Occipital lobe (tissue), 2 donors: ENCODE data around the gene SCN8A. TPM values are rescaled to one million over a fixed set of nuclear protein-coding genes. Genes with fewer than 3 reads are reported as not detected.
"Not testable (repeated sequence)": the region's sequence is repeated elsewhere in the genome, so short reads cannot be mapped to it uniquely, and the experiment has no call there.

ENCODE experiments used
- DNase-seq: peaks from one replicate; lab custom pipeline; 2025; lab: John Stamatoyannopoulos, UW
- total RNA-seq: library from RNA; depleted of rRNA; stranded (reverse); fragments of >200 nt; gene quantifications from one replicate; pipeline ENCODE4 v1.2.3, GENCODE V29; 2014

Gene SCN8A
- total RNA-seq, 1 donor from 2014 or later: 51.2 TPM

- no peak for DNase-seq
Measured at GRCh38 chr12:51814311-51815088, 223.5 kb downstream of the SCN8A start.

GRCh38 chr12:51815571-51815970, 224.5 kb downstream of the SCN8A start:
- DNase-seq: no peak

GRCh38 chr12:51817027-51817953, 226.3 kb downstream of the SCN8A start:
- DNase-seq: no peak

GRCh38 chr12:51818086-51818485, 227.1 kb downstream of the SCN8A start:
- no peak for DNase-seq

GRCh38 chr12:51818566-51819300, 227.7 kb downstream of the SCN8A start:
- no peak for DNase-seq

- peak; percentile 62 for DNase-seq
Measured at GRCh38 chr12:51819736-51820525, 228.9 kb downstream of the SCN8A start.

GRCh38 chr12:51820526-51821439, 229.8 kb downstream of the SCN8A start:
- peak; percentile 62 for DNase-seq

GRCh38 chr12:51821440-51822260, 230.6 kb downstream of the SCN8A start:
- no peak for DNase-seq

GRCh38 chr12:51822261-51822616, 231.2 kb downstream of the SCN8A start:
- no peak for DNase-seq

- DNase-seq: no peak
Measured at GRCh38 chr12:51822956-51823355, 231.9 kb downstream of the SCN8A start.

- DNase-seq: peak; percentile 37
Measured at GRCh38 chr12:51823875-51824565, 233.0 kb downstream of the SCN8A start.

GRCh38 chr12:51825216-51825615, 234.2 kb downstream of the SCN8A start:
- DNase-seq: no peak

- DNase-seq: no peak
Measured at GRCh38 chr12:51826881-51827280, 235.8 kb downstream of the SCN8A start.

- peak; percentile 34 for DNase-seq
Measured at GRCh38 chr12:51827925-51828818, 237.1 kb downstream of the SCN8A start.

- DNase-seq: no peak
Measured at GRCh38 chr12:51829011-51829481, 238.0 kb downstream of the SCN8A start.

GRCh38 chr12:51829641-51830040, 238.6 kb downstream of the SCN8A start:
- DNase-seq: no peak

- DNase-seq: not testable (repeated sequence)
Measured at GRCh38 chr12:51831817-51832216, 240.8 kb downstream of the SCN8A start.
